GM12865 (cell line): ENCODE measurements around the gene TMEM42.

ENCODE experiments used
- DNase-seq: peaks from one replicate; pipeline ENCODE4 v3.0.0; 2010; ENCODE audit warnings: low read depth
- H3K4me3 ChIP-seq: 2 replicates; pipeline ENCODE4 v1.5.1; 2011; ENCODE audit warnings: mild to moderate bottlenecking, low read depth, low read length, control low read depth
- CTCF ChIP-seq: IDR thresholded peaks from 2 replicates; pipeline ENCODE4 v1.5.1; 2011; ENCODE audit warnings: low read length, control low read depth, low read depth, inconsistent platforms; ENCODE audit not compliant: insufficient read depth; ENCODE audit errors: missing control alignments

TMEM42 gene

DNA sequence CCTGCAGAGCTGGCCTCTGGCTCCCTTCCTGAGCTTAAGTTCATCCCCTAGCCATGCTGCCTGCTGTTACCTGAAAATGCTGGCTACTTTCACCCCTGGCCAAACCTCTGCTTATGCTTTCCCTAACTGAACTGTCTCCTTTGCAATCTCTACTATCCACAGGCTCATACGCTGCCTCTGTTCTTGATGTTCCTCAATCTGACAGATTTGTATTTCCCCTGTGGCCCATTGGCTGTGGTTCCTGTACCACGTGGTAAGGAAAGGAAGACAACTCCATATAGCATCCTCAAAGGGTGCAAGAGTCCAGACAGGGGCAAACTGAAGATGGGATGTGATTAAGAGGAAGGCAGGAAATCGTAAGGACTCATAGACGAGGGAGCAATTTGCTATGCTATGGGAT, 45.9 kb downstream of the TMEM42 start:
- no peak overlapping the region for H3K4me3 ChIP-seq
- TF ChIP-seq CTCF, result no peak
- DNase-seq, result no peak

GRCh38 chr3:44909063-44909462, 47.4 kb downstream of the TMEM42 start:
- no peak for TF ChIP-seq CTCF
- no peak for DNase-seq
- H3K4me3 ChIP-seq, result no peak overlapping the region

DNA sequence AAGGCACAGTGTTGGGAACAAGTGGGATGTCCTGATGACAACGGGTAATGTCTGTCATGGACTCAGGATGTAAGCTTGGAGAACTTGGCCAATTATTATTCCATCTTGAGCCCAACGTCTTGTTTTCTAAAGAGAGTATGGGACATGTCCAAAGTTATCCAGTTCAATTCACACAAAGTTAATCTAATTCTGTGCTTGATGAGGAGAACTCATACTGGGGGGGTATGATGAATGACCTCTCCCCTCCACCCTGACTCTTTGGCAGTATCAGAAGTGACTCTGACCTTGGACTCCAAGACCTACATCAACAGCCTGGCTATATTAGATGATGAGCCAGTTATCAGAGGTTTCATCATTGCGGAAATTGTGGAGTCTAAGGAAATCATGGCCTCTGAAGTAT, 49.0 kb downstream of the TMEM42 start:
- no peak overlapping the region for H3K4me3 ChIP-seq
- TF ChIP-seq CTCF, result no peak
- no peak for DNase-seq

- peak; percentile 67 for DNase-seq
- H3K4me3 ChIP-seq, result no peak overlapping the region
- TF ChIP-seq CTCF, result peak; percentile 79
Observed at GRCh38 chr3:44913868-44914468, 52.3 kb downstream of the TMEM42 start.

GRCh38 chr3:44914936-44915335, 53.2 kb downstream of the TMEM42 start:
- no peak for DNase-seq
- no peak for TF ChIP-seq CTCF
- H3K4me3 ChIP-seq, result no peak overlapping the region
